Astrocyte (in vitro differentiated cells and primary cell): ENCODE measurements around the gene TULP3.

Source experiments
- EZH2 ChIP-seq: IDR thresholded peaks from 2 replicates; pipeline ENCODE4 v1.6.1; 2012; ENCODE audit warnings: mild to moderate bottlenecking, low read length, inconsistent platforms; ENCODE audit not compliant: insufficient read depth
- TF ChIP-seq, protein P1 (sequence below): IDR thresholded peaks from 2 replicates; pipeline ENCODE4 v1.5.1; 2011; ENCODE audit warnings: low read depth, mild to moderate bottlenecking, inconsistent platforms, low read length, moderate library complexity; ENCODE audit not compliant: insufficient read depth

DNA sequence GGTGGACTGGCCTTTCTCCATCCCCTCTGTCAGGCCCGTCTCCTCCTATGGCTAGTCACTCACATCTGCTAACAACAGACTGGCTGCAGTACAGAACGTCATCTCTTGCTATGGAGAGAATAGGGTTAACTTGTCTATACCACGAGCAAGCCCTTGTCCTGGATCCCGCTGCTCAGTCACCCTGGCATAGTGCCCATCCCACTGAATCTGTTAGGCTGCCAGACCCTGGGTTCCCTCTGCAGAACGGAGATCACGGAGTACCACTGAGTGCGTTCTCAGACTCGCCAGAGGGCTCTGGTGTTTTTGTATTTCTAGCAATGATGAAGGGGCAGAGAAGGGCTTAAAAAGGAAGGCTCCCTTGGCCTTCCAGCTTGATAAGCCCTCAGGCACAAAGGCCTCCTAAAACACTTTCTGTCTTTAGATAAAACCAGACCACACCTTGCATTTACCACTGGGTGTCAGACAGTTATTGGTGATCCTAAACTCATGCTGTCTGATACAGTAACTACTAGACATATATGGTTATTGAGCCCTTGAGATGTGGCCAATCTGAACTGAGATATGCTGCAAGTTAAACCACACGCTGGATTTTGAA is 49.5 kb upstream of the TULP3 start:
- TF ChIP-seq, protein P1, sequence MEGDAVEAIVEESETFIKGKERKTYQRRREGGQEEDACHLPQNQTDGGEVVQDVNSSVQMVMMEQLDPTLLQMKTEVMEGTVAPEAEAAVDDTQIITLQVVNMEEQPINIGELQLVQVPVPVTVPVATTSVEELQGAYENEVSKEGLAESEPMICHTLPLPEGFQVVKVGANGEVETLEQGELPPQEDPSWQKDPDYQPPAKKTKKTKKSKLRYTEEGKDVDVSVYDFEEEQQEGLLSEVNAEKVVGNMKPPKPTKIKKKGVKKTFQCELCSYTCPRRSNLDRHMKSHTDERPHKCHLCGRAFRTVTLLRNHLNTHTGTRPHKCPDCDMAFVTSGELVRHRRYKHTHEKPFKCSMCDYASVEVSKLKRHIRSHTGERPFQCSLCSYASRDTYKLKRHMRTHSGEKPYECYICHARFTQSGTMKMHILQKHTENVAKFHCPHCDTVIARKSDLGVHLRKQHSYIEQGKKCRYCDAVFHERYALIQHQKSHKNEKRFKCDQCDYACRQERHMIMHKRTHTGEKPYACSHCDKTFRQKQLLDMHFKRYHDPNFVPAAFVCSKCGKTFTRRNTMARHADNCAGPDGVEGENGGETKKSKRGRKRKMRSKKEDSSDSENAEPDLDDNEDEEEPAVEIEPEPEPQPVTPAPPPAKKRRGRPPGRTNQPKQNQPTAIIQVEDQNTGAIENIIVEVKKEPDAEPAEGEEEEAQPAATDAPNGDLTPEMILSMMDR = no peak
- TF ChIP-seq EZH2 = no peak
